Stimulated activated CD4-positive, alpha-beta T cell treated with anti-CD3 and anti-CD28 coated beads, Interleukin-15, amount 100 ng/mL, for 24 hours (primary cell): Measurements from ENCODE around the gene RHBDL1.

Source experiments
- DNase-seq: peaks from one replicate; pipeline ENCODE4 v3.0.0-alpha.2; 2020

The RHBDL1 gene

DNA sequence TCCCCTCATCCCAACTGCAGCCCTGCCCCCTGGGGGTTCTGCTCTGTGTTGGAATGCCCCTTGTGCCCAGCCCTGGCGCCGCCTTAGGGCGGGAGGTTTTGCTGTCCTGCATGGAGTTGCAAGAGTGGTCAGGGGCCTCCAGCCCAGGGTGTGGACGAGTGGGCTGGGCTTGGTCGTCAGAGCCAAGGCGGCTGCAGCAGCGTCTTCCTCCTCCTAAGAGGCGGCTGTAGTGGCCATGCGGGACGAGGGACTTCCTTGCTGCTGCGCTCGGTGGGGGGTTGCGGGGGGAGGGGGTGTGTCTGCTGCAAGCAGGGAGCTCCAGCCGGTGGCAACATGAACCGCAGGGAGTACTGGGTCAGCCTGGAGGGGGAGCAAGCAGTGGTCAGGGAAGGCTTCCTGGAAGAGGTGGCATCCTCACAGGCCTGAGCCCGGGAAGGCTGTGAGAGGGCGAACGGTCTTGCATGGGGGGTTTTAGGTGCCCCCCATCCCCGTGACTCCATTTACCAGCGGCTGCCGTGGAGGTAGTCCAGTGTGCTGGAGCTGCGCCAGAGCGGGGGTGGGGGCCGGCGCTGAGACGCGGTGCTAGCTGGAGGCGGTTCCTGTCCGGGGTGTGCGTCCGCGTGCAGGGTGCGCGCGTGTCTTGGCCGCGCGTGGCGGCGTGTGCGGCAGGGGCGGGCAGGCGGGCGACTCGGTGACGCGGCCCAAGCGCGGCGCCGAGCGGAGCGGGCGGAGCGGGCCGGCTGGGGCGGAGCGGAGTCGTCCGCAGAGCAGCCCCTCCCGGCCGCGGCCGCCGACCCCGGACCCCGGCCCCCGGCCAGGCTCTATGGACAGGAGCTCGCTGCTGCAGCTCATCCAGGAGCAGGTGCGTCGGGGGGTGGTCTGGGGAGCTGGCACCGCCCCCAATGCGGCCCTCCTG lies at the start of gene RHBDL1:
RHBDL1 (plus strand) TSS at position 704 of the 916 bp plus-strand sequence; CDS start at position 824, 120 bp downstream.
- peak; percentile 40 for DNase-seq

DNA sequence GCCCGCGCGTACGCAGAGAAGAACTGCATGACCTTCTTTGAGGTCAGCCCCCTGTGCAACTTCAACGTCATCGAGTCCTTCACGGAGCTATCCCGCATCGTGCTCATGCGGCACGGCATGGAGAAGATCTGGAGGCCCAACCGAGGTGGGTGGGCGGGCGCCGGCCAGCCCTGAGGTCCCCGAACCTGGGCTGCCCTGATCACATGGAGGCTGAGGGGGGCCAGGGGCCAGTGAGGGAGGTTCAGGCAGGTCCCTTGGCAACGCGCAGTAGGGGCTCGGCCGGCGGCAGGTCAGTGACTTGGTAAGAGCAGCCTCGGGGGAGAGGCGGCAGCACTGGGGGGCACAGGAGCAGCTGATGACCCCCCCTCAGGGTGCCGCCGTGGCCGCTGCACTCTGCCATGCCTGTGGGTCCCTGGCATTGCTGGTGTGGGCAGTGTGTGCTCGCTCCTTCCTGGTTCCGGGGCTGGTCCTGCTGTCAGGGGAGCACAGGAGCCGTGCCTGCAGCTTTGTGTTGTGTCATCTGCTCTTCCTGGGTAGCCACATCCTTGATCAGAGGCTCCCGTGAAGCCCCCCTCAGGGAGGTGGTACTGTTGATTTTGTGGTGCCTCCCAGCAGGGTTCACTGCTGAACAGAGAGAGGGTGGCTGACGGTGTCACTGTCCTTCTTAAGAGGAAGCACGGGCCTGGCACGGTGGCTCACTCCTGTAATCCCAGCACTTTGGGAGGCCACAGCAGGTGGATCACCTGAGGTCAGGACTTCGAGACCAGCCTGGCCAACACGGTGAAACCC lies 49.3 kb upstream of the RHBDL1 start:
- no peak for DNase-seq

DNA sequence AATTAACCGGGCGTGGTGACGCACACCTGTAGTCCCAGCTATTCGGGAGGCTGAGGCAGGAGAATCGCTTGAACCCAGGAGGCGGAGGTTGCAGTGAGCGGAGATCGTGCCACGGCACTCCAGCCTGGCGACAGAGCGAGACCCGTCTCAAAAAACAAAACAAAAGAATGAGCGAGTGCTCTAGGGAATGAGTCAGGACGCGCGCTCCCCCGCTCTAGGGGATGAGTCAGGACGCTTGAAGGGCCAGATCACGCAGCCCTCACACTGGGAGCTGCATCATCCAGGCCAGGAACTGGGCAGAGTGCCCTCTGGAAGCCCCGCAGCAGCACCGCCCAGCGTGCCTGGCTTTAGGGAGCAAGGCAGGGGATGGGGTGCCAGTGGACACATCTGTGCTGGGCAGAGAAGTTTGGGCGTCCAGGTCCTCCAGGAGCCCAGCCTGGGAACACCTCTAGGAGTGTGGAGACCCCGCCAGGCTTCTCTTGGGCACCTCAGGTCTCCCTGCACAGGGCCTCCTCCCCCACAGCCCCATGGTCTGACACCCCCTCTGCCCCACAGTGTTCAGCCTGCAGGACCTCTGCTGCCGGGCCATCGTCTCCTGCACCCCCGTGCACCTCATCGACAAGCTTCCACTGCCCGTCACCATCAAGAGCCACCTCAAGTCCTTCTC lies 48.6 kb upstream of the RHBDL1 start:
- no peak for DNase-seq

DNA sequence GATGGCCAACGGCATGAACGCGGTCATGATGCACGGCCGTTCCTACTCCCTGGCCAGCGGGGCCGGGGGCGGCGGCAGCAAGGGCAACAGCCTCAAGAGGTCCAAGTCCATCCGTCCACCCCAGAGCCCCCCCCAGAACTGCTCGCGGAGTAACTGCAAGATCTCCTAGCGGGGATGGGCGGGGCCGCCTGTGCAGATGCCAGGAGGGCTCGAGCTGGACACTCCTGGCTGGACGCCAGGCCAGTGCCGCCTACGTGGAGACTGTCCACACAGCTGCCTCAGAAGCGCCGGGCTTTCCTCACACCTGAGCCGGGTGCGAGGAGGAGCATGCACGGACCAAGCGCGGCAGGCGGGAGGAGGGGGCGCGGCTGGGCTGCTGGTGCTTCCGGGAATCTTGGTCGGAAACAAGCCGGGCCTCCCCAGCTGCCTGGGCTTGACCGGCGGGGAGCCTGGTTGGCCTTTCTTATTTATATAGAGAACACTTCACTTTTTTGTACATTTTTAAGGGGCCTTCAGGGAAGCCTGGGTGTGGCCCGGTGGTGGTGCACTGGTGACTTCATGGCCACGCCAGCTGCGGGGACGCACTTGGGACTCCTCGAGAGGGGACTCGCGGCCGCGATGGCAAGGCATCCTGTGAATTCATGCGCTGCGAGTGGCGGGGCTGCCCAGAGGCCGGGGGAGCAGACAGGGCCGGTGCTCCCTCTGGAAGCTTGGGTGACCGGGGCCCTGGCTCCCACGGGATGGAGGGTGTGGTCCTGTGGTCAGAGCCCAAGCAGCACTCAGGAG lies 47.8 kb upstream of the RHBDL1 start:
- DNase-seq, result no peak

DNA sequence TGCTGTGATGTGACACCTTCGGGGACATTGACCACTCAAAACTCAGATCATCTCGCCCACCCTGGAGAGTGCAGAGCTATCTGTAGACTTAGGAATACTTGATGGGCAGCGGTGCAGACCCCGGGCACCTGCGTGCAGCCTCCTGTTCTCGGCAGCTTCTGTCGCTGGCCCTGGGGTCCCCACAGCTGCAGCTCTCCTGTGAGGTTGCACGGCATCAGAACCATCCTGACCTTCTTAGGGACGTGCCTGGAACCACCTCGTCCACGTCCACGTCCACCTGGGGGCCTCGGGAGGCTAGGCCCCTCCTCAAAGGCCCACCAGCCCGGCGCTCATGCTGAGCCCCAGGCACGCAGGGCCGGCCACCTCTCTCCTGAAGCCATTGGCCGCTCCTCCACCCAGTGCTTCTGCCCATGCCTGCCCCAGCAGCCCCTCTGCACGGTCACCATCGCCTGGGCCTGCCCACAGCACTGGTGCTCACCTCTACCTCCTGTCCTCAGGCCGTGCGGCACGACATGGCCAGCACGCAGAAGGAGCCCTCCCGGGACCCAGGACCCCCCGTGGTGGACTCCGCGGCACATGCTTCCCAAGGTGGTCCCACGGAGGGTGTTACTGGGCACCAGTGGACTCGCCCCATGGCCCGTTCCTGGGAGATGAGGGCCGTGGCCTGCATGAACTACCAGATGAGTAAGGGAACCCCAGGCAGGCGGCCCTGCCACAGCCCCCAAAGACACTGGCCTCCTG lies 47.0 kb upstream of the RHBDL1 start:
- DNase-seq, result no peak

DNA sequence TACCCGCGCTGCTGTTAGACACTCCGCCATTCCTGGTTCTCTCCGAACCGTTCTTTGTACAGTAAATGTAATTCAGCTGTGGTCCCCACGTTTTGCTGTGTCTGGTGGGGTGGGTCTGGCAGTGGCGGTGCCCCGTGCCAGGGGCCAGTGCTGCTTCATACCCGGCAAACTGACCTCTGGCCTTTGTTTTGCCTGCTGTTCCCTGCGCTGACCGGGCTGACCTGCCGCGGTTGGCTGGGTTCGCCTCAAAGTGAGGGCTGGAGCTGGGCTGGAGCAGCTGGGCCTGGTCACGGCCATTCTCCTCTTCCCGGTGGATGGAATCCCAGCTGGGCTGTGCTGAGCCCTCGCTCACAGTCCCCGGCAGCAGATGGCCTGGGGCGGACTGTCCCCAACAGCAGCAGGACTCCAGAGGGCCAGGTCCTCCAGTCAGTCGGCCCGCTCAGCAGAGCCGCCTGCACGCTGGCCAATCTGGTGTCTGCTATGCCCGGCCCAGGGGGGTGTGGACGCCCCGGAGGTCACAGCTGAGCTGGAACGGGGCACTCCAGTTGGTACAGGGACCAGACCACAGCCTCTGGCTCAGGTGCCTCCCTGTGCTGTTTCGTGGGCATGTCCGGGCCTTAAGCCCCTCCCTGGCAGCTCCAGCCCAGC lies 46.2 kb upstream of the RHBDL1 start:
- no peak for DNase-seq

DNA sequence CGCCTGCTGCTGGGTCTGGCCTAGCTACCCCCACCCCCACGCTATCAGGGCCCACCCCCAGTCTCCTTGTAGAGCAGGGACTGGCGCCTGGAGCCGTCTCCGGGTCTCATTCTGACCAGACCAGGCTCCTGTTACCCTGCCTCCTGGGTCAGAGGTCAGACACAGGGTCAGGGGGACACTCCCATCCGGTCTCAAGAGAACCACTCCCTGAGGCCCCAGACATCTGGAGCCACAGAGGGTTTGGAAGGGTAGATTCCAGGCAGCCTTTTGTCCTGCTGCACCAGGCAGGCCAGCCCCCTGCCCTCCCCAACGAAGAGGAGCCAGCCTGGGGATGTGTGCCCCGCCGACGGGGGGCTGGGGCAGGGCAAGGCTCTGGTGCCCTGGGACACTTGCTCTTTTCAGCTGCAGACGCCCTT lies 45.6 kb upstream of the RHBDL1 start:
- no peak for DNase-seq

DNA sequence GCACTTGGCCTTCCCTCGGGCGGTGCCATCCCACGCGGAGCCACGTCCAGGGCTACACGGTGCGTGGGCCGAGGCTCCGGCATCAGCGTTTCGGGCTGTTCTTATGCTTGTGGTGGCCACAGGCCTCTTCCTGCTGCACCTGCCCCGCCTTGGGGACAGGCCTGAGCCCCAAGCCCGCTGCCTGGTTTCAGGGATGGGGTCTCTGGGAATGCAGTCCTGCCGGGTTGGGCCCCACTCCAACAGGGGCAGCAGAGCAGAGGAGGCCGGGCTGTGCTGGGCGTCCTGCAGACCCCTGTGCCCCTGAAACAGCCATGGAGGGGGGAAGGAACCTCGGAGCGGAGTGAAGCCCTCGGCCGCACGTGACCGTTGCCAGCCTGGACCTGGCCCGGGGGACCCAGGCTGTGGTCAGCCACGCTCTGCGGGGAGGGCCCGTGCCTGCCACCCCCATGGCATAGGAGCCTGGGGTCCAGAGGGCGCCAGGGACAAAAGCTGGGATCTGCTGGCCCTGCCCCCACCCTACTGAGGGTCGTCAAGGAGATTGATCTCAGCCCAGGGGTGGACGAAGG lies 45.1 kb upstream of the RHBDL1 start:
- no peak for DNase-seq

DNA sequence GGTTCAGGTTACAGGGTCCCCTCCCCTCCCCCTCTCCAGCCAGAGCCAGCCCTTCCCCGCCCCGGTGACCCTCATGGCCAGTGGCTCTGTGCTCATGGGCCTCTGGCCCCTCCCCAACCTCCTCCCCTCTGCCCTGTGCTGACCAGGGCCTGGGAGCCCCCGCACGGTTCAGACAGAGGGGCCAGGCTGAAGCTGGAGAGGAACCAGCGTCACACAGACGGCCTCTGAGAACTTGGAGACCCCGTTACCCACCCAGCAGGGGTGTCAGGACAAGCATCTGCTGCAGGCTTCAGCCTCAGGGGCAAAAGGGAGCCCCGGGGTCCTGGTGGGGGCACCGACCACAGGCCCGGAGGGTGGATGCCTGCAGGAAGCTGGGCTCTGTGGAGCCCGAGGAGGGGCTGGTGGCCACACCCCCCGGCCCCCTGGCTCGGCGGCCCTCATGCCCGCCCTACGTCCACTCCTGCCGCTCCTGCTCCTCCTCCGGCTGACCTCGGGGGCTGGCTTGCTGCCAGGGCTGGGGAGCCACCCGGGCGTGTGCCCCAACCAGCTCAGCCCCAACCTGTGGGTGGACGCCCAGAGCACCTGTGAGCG lies 44.6 kb upstream of the RHBDL1 start, which contains the start of gene WFIKKN1:
WFIKKN1 (plus strand) TSS at position 171 of the 591 bp plus-strand sequence; CDS start at position 440, 269 bp downstream.
- DNase-seq, result no peak

DNA sequence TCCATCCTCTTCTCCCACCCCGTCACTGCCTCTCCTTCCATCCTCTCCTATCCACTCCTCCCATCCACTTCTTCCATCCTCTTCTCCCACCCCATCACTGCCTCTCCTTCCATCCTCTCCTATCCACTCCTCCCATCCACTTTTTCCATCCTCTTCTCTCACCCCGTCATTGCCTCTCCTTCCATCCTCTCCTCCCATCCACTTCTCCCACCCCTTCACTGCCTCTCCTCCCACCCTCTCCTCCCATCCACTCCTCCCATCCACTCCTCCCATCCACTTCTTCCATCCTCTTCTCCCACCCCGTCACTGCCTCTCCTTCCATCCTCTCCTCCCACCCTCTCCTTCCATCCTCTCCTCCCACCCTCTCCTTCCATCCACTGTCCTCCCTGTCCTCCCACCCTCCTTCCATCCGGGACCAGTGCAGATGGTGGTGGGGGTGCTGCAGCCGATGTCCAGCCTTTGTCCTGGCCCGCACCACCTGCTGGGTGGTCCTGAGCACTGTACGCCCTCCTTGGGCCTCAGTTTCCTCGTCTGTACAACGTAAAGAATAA lies 43.6 kb upstream of the RHBDL1 start:
- DNase-seq, result no peak

DNA sequence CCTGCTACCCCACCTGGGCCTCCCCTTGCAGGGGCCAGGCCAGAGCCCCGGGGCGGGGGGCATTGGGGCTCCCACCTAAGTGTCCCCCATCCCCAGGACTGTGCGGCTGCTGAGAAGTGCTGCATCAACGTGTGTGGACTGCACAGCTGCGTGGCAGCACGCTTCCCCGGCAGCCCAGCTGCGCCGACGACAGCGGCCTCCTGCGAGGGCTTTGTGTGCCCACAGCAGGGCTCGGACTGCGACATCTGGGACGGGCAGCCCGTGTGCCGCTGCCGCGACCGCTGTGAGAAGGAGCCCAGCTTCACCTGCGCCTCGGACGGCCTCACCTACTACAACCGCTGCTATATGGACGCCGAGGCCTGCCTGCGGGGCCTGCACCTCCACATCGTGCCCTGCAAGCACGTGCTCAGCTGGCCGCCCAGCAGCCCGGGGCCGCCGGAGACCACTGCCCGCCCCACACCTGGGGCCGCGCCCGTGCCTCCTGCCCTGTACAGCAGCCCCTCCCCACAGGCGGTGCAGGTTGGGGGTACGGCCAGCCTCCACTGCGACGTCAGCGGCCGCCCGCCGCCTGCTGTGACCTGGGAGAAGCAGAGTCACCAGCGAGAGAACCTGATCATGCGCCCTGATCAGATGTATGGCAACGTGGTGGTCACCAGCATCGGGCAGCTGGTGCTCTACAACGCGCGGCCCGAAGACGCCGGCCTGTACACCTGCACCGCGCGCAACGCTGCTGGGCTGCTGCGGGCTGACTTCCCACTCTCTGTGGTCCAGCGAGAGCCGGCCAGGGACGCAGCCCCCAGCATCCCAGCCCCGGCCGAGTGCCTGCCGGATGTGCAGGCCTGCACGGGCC lies 42.8 kb upstream of the RHBDL1 start:
- DNase-seq, result no peak

DNA sequence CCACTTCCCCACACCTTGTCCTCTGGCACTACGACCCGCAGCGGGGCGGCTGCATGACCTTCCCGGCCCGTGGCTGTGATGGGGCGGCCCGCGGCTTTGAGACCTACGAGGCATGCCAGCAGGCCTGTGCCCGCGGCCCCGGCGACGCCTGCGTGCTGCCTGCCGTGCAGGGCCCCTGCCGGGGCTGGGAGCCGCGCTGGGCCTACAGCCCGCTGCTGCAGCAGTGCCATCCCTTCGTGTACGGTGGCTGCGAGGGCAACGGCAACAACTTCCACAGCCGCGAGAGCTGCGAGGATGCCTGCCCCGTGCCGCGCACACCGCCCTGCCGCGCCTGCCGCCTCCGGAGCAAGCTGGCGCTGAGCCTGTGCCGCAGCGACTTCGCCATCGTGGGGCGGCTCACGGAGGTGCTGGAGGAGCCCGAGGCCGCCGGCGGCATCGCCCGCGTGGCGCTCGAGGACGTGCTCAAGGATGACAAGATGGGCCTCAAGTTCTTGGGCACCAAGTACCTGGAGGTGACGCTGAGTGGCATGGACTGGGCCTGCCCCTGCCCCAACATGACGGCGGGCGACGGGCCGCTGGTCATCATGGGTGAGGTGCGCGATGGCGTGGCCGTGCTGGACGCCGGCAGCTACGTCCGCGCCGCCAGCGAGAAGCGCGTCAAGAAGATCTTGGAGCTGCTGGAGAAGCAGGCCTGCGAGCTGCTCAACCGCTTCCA lies 42.0 kb upstream of the RHBDL1 start:
- DNase-seq, result no peak

DNA sequence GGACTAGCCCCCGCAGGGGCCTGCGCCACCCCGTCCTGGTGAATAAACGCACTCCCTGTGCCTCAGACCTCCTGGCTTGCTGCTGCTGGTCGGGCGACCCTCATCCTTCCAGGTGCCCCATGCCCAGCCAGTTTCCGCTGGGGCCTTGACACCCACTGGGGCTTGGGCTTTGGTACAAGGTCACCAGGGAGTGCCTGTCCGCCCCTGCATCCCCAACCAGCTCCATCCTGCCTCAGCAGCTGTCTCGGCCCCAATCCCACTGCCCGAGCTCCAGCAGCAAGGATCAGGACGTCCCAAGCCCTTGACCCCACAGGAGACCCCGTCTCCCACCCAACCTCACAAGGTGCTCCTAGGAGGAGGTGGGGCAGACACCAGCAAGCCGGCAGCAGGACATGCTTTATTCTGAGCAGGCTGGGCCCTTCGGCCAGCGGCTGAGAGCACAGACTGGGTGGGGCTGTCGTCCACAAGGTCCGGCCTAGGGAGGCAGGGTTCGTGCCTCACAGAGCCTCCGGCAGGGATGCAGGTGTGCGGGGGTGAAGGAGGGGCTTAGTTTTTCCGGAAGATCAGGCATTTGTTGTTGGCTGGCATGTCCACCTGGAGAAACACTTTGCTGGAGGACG lies 41.3 kb upstream of the RHBDL1 start:
- no peak for DNase-seq

DNA sequence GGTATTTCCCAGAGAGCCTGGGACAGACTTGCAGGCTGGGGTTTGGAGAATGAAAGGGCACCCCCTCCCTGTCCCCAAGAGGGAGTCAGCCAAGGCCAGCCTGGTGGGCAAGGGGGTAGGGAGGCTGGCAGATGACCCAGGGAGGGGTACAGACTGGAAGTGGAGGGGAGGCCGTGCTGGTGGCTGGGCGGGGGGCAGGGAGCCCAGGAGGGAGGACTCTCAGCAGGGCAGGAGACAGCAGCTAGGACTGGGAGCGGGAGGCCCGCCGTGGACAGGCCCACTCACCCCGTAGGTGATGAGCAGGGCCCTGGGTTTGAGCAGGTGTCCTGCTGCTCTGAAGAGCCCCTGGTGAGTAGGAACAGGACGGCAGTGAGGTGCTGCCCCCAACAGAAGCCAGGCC lies 40.5 kb upstream of the RHBDL1 start:
- DNase-seq, result no peak

DNA sequence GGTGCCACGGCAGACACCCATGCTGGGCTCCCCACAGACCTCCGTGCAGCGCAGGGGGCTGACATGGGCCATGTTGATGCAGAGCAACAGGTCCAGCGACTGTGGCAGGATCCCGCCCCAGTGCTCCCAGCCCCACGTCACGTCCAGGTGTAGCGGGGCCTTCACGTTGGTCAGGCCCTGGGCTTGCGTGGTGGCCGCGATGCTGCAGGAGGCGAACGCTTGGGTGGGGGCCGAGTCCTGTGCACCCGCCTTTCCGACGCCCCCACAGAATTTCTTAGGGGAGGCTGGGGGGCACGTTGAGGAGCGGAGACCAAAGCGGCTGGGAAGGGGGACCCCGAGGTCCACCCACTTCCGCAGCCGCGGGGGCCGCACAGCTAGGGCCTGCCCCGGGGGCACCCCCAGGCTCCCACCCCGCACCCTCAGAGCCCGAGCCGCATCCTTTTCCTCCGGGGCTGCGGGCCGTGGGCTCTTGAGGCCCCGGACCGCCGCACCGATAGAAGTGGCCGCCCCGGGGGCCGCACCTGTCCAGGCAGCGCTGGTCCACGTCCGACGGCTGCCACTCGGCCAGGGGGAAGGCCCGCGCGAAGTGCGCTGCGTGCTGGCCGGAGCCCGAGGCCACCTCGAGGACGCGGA lies 39.8 kb upstream of the RHBDL1 start:
- DNase-seq, result peak; percentile 43

DNA sequence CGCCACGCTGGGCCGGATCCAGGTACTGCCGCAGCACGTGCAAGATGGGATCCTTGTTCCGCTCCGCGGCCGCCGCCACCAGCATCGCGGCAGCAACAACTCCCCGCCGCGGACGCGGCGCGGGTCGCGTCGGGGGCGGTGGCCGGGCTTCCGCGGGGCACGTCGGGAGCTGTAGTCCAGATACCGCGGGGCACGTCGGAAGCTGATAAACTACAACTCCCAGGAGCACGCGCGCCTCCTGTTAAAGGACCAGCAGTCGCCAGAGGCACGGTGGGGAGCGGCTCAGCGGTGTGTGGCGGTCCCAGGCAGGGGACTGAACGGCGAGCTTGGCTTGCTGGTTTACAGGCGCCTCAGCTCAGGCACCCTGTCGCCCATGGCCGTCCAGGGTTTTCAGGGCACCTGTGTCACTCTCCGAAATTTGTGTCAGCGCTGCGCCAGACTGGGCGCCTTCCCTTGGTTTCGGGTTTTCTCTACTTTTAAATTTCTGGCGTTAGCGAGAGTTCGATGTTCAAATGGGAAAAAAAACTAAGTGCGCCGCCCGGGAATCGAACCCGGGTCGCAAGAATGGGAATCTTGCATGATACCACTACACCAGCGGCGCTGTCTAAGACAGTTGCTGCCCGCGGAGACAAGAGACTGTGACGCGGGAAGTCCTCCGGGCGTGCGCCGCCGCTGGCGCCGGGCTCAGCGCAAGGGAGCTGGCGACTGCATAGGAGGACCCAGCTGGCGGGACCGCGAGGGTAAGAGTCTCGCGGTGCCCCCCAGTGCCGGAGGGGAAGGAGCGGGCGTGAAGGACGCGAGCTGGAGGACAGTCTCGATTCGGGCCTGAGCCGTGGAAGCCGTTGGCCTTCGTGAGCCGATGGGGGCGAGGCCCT lies 39.0 kb upstream of the RHBDL1 start, which contains the start of gene METTL26:
METTL26 (minus strand) TSS at position 100 of the 875 bp plus-strand sequence; CDS start at position 85, 15 bp downstream.
- DNase-seq, result peak; percentile 95
